Raji (cell line): Measurements from ENCODE around the gene SLC25A42.

ENCODE experiments used
- POLR2A ChIP-seq: IDR thresholded peaks from 2 replicates; pipeline ENCODE4 v1.6.1; 2011; ENCODE audit warnings: low read depth, low read length, control low read depth; ENCODE audit not compliant: insufficient read depth

SLC25A42 gene, protein sequence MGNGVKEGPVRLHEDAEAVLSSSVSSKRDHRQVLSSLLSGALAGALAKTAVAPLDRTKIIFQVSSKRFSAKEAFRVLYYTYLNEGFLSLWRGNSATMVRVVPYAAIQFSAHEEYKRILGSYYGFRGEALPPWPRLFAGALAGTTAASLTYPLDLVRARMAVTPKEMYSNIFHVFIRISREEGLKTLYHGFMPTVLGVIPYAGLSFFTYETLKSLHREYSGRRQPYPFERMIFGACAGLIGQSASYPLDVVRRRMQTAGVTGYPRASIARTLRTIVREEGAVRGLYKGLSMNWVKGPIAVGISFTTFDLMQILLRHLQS

DNA sequence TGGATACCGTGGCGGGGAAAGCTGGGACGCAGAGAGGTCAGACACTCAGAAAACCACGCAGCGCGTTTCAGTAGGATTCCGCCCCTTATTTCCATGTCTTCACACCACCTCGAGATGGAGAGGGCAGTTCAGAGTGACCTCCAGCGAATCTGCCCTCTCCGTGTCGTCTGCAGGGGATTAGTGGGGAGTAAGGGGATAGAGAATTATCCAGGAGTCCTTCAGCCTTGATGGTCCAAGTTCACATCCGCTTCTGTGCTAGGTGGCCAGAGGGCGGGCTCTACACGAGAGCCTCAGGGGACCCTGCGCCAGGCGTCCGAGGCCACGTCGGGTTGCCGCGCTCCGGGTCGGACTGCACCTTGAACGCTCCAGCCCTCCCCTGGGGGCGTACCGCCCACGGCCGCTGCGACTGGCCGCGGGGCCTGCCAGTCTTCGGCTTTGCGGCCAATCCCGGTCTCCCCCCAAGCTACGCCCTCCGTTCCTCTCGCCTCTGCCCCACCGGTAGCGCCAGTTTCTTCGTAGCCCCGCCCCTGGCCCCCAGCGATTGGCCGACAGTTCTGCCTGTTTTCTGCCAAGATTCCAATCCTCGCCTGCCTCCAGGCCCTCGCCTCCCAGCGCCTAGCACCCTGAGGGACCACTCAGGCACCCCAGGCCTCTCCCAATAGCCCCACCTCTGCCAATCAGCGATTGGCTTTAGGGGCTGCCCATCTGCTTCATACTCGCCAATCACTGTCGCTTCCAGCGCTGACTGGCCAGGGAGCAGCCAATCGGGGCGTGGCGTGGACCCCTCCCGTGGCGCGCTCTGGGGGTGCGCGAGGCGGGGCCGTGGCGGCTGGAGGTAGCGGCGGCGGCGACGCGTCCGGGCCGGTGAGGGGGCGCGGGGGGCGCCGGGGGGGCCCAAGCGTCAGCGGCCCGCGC is at the start of gene SLC25A42:
Gene SLC25A42 (plus strand): TSS at position 812 of the 915 bp plus-strand sequence. CDS start 32,131 bp downstream, outside the sequence.
- TF ChIP-seq POLR2A, result peak; percentile 61

DNA sequence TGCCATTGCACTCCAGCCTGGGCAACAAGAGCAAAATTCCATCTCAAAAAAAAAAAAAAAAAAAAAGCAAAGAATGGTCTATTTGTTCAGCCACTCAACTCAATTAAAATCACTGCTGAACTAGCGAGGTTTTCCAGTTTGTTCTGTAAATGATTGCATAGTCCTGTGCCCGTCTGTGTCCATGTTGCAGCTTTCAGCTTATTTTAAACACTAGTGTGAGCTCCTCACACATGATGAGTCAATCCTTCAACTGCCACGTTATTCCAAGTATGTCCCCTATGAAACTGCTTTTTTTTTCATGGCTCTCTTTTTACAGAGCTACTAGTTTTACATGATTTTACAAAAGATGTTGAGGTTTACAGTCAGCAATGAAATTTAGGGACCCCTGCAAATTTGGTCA is 42.7 kb upstream of the SLC25A42 start:
- TF ChIP-seq POLR2A, result no peak

DNA sequence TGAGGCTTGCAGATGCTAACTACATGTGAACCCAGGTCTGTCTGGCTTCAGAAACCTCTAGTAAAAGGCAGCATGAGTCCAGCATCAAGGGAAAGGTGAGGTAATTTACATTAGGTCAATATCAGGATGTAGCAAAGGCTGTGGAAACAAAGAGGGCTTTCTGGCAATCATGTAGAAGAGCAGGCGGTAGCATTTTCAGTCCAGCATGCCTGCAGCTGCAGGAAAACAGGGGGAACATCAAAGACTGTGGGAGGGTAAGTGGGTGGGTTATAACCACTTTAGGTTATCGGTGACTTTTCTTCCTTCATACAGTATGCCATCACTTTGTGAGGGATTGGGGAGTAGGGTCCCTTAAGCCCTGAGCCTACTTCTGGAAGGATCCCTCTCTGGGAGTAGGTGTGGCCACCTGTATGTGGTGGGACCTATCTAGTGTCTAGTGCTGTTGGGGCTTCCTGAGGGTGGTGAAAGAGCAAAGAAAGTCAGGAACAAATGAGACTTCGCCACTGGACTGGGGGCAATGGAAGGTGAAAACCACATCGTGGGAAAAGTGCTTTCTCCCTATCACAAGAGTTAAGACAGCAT is 41.3 kb upstream of the SLC25A42 start:
- TF ChIP-seq POLR2A, result no peak

DNA sequence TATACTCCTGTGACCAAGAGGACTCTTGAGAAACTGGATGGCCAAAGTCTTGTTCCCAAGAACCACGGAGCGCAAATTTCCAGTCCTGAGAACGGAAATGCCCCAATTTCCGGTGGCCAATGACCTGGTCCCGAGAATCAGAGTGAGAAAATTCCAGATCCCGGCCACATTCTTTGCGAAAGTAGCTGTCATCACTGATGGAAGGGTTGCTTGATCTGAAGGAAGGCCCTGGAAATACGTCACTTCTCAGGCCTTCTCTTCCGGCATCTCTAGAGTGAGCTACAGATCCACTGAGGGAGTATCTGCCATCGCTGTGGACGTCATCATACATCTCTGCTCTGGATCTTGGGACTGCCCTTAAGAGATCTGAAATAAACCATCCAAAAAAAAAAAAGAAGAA is 37.9 kb upstream of the SLC25A42 start:
- no peak for TF ChIP-seq POLR2A

DNA sequence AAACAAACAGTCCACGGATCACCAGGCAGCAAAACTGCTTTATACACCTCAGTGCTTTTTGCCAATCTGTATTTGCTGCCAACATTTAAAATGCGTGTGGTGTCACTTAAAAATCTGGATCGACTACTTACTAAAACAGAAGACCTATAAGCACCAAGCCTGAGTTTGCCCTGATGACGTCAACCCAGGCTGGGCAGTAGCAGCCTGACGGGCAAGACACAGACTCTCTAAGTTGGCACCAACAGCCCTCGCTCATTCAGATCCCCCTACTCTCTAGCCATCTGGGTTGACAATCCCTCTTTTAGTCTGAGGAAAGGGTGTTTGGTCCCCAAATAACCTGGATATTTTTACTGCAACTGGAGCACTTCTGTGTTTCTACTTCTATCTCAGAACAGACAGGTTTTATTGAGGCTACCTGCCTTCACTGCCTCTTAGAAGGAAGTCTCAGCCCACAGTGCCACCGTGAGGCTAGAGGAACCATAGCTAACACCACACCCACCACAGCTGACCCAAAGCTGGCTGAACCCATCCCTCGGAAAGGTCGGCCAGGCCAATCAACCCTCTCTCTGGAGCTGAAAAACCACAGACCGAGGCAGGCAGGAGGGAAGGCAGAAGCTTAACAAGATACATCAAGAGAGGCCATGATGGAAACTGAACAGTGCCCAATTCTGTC is 37.4 kb upstream of the SLC25A42 start:
- no peak for TF ChIP-seq POLR2A

DNA sequence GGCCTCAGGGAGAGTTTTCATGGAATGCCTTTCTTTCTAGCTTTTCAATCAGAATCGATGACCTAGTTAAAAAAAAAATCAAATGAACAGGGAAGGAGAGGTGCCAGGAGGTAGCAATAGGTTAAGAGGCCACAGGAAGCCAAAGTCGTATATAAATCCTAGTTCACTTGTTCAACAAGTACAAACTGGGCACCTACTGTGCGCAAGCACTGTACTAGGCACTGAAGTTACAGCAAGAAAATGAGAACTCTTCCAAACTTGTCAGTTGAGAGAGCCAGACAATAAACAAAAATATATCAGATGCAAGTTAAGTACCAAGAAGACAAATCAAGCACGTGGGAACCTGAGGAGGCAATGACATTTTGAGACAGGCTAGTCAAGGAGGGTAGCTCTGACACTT is 36.6 kb upstream of the SLC25A42 start:
- TF ChIP-seq POLR2A, result no peak

DNA sequence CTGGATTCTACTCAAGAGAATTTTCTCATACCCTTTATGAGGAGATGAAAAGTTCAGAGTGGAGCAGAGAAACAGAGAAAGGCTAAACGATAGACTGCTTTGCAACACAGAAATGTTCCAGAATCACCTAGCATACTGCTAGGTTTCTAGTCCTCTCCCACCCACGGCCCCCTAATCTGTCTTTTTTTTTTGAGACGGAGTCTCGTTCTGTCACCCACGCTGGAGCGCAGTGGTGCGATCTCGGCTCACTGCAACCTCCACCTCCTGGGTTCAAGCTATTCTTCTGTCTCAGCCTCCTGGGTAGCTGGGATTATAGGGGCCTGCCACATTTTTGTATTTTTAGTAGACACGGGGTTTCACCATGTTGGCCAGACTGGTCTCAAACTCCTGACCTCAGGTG is 35.3 kb upstream of the SLC25A42 start:
- TF ChIP-seq POLR2A, result no peak

DNA sequence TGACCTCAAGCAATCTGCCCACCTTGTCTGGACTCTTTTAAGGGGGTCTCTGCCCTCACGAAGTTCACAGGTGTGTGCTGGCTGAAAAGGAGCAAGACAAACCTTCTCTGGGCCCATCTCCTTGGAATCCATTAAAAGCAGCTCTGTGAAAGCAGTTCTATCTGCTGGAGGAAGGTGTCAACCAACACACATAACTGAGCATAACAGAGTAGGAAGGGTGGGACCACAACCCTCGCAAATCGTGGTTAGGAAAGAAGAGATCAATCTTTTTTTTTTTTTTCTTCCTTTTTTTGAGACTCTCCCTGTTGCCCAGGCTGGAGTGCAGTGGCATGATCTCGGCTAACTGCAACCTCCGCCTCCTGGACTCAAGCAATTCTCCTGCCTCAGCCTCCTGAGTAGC is 31.9 kb upstream of the SLC25A42 start:
- TF ChIP-seq POLR2A, result no peak

DNA sequence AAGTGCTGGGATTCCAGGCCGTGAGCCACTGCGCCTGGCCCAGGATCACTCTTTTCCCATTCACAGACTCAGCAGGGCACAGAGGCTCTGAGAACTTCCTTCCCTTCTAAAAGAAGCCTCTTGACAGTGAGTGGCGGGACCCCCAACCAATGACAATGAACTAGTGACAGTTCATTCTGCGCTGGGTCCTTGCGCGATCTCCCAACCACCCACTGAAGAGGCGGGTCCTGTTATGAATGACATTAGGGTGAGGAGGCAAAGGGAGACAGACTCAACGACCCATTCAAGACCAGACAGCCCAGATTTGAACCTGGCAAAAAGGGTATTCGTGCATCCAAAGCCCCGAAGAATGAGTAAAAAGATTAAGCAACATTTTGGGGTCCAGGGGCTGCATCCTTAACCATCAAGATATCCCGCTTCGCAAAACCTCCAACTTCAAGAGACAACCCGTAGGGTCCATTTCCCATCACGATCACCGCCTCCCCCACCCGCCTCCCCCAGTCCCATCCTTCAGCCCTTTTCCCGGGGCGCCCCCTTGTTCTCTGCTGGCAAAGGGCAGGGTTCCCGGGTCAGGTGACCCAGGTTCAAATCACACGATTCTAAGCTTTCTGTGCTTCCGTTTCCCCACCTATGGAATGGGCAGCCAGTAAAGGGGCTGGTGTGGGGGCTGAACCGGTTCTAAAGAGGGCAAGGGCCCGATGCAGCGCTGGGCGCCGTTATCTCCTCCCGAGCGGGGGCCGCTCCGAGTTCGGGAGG is 31.2 kb upstream of the SLC25A42 start:
- peak; percentile 58 for TF ChIP-seq POLR2A

DNA sequence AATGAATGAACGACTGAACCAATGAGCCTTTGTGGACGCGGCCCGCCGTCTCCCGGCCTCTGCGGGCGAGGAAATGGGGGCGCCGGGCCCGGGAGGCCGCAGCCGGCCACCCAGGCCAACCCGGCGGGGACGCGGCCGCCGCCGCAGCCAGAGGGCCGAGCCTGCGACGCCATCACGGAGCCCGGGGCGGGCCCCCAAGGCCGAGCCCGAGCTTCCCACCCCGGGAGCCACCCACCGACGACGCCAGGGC is 30.7 kb upstream of the SLC25A42 start:
- no peak for TF ChIP-seq POLR2A

DNA sequence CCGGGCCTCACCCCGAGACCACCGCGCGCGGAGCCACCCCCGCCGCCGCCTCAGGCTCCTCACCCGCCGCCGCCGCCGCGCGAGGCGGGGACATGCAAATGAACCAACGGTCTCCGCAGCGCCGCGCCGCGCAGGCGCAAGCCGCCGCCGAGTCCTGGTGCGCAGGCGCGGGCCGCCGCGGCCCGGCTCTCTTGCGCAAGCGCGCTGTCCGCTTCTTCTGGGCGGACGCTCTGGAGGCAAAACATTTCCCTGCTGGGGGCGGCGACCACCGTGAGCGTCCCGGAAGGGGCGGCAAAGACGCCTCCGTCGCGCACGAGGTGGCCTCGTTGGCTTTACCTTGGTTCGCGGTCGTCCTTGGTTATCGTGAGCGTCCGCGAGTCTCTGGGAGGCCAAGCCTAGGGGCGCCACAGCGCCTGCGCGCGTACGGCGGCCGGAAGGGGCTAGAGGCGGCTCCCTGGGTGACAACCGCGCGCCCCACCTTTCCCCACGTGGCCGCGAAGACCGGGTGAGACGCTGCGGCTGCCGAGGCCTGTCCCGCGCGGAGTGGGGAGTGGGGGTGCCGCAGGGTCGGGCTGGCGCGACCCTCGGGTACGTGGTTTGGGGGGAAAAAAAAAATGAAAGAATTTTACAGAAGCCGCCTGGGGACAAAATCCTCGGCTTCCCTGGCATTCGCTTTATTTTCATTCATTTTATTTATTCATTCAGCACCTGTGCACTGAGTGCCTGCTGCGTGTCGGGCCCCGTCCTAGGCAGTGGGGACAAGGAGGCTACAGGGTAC is 30.2 kb upstream of the SLC25A42 start, which contains the start of the genes ARMC6 and SUGP2:
Gene ARMC6 (plus strand): TSS at position 178 of the 778 bp plus-strand sequence. CDS start 607 bp downstream, outside the sequence.
Gene SUGP2 (minus strand): TSS at position 92 of the 778 bp plus-strand sequence. CDS start 2,446 bp downstream, outside the sequence.
- peak; percentile 65 for TF ChIP-seq POLR2A

DNA sequence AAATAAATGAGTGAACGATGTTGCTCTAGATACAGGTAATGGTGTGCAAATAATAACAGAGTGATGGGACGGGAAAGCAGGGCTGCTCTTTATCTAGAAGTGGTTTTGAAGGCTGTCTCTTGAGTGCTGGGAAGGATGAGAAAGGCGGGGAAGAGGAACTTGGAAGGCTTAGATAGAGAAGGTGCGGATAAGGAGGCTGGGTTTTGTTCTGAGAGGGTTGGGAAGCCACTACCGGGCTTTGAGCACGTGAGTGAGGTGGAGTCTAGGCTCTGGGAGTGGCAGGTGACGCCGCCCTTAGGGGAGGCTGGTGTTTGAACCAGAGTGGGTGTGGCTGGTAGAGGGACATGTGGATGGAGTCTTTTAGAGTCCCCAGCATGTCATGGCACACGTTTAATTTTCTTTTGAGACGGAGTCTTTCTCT is 29.6 kb upstream of the SLC25A42 start:
- peak; percentile 59; the same call in 1 of the 2 replicates for TF ChIP-seq POLR2A

DNA sequence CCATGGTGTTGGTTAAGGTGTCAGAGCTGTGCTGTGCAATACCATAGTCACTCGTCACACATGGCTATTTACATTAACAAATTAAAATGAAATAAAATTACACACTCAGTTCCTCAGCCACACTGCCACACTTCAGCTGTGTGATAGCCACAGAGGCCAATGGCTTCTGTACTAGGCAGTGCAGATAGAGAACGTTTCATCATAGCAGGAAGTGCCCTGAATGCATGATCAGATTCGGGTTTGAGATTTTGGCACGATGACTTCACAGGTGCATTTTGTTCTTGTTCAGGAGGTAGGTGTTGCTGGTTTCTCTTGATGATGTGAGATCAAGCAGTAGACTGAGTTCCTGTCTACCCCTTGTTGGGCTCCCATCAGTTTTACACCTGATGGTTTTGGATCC is 23.9 kb upstream of the SLC25A42 start:
- TF ChIP-seq POLR2A, result peak; percentile 46; the same call in 1 of the 2 replicates

DNA sequence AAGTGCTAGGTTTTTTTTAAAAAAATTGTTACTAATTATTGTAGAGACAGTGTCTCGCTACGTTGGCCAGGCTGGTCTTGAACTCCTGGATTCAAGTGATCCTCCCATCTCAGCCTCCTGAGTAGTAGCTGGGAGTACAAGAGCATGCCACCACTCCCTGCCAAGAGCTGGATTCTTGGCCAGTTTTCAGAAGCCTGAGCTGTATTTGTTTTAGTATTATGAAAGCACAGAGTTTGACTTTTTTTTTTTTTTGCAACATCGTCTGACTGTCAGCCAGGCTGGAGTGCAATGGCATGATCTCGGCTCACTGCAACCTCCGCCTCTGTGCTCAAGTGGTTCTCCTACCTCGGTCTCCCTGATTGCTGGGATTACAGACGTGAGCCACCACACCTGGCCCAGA is 23.4 kb upstream of the SLC25A42 start:
- no peak for TF ChIP-seq POLR2A
